Renal cortical epithelial cell (primary cell): ENCODE measurements around the gene ZNF382. TPM values are rescaled to one million over a fixed set of nuclear protein-coding genes. Genes with fewer than 3 reads are reported as not detected.

Experiments used
- DNase-seq: peaks from one replicate; pipeline ENCODE4 v3.0.0-alpha.2; 2011; ENCODE audit warnings: low read depth
- total RNA-seq: library from RNA; depleted of rRNA; stranded (reverse); fragments of >200 nt; gene quantifications from 2 replicates; pipeline ENCODE4 v1.2.3, GENCODE V29; 2014

Gene ZNF382
- total RNA-seq, 1 donor from 2014 or later, result 19.0 TPM

- no peak for DNase-seq
Observed at GRCh38 chr19:36679455-36679854, 74.3 kb downstream of the ZNF382 start.

Other genes with a start within 250 kb of the ZNF382 start
- gene ZFP14, start 226.1 kb upstream of the ZNF382 start, total RNA-seq, result 2.1 and 5.5 TPM in 2 replicates
- gene ZFP82, start 186.7 kb upstream of the ZNF382 start, total RNA-seq, result 3.3 and 8.9 TPM in 2 replicates
- 5.2 and 11.9 TPM in 2 replicates for gene ZNF566, start 115.8 kb upstream of the ZNF382 start, total RNA-seq
- gene ZNF260, start 77.0 kb upstream of the ZNF382 start, total RNA-seq, result 20.8 and 34.5 TPM in 2 replicates
- 8.2 and 16.7 TPM in 2 replicates for gene ZNF529, start 32.0 kb upstream of the ZNF382 start, total RNA-seq
- 13.2 TPM in 2 replicates for gene ZNF461, start 61.5 kb downstream of the ZNF382 start, total RNA-seq
- gene ZNF567, start 82.3 kb downstream of the ZNF382 start, total RNA-seq, result 5.6 and 9.4 TPM in 2 replicates
- gene ZNF850, start 167.5 kb downstream of the ZNF382 start, total RNA-seq, result 3.1 and 3.9 TPM in 2 replicates
- gene ZNF790, start 233.1 kb downstream of the ZNF382 start, total RNA-seq, result 6.1 and 12.7 TPM in 2 replicates
- gene ZNF345, start 245.6 kb downstream of the ZNF382 start, total RNA-seq, result 1.6 and 5.5 TPM in 2 replicates